B cell (primary cell): Measurements from ENCODE around the gene ST6GALNAC3. TPM values are rescaled to one million over a fixed set of nuclear protein-coding genes. Genes with fewer than 3 reads are reported as not detected.

ENCODE experiments used
- ATAC-seq: fragments of 200-7000 bp; cut with Tn5 transposase; one replicate; pipeline ENCODE4 v1.10.0; 2021; ENCODE audit warnings: low read depth, mild to moderate bottlenecking, moderate number of reproducible peaks, moderate library complexity
- CTCF ChIA-PET: fragments of 350-600 bp; sonication (Branson Sonifier 250); formaldehyde crosslinking; loops from one replicate; lab custom pipeline; 2021; ENCODE audit warnings: antibody characterized with exemption, inconsistent platforms; lab: Charles Lee
- POLR2A ChIA-PET: fragments of 350-600 bp; sonication (Branson Sonifier 250); formaldehyde crosslinking; loops from one replicate; lab custom pipeline; 2021; ENCODE audit warnings: antibody characterized with exemption; lab: Charles Lee
- DNase-seq: peaks from one replicate; pipeline ENCODE4 v3.0.0; 2013
- H2AFZ ChIP-seq: 2 replicates; pipeline ENCODE4 v1.6.1; 2012; ENCODE audit warnings: mild to moderate bottlenecking, low read depth, low read length; ENCODE audit not compliant: insufficient read depth, poor library complexity, severe bottlenecking
- H3K27ac ChIP-seq, 2 donors: 1 replicate in 1 of 2; 2 replicates in 1 of 2; pipeline ENCODE4 v1.5.1; 2012 to 2013; ENCODE audit warnings: low read length in 2 of 2, mild to moderate bottlenecking in 2 of 2, moderate library complexity in 1 of 2
- H3K27me3 ChIP-seq, 4 experiments: fragments of 200-600 bp in 1 of 4; sonication (generic) in 1 of 4; replicated peaks in 1 of 4; 1 replicate in 2 of 4; 2 replicates in 2 of 4; pipeline versions ENCODE4 v1.6.1 to v1.7.0; 2013 to 2016; ENCODE audit warnings: low read length in 3 of 4, mild to moderate bottlenecking in 2 of 4, mixed read lengths in 1 of 4, moderate library complexity in 1 of 4; ENCODE audit not compliant: insufficient read depth in 4 of 4, control insufficient read depth in 3 of 4; ENCODE audit errors: control extremely low read depth in 1 of 4
- H3K36me3 ChIP-seq, 2 experiments: replicated peaks in 1 of 2; 1 replicate in 1 of 2; 2 replicates in 1 of 2; pipeline versions ENCODE4 v1.6.1 to v1.7.1; 2013; ENCODE audit warnings: low read length in 1 of 2; ENCODE audit not compliant: insufficient read depth in 2 of 2, control insufficient read depth in 1 of 2; ENCODE audit errors: control extremely low read depth in 1 of 2, extremely low read depth in 1 of 2
- H3K4me1 ChIP-seq, 2 donors: fragments of 200-600 bp in 1 of 2; sonication (generic) in 1 of 2; 1 replicate in 1 of 2; 2 replicates in 1 of 2; pipeline versions ENCODE4 v1.5.1 to v1.6.1; 2013 to 2017; ENCODE audit warnings: low read length in 2 of 2; ENCODE audit not compliant: control insufficient read depth in 2 of 2, insufficient read depth in 2 of 2
- H3K4me2 ChIP-seq: replicated peaks from 2 replicates; pipeline ENCODE3; 2012; ENCODE audit warnings: mild to moderate bottlenecking, low read depth, low read length; ENCODE audit not compliant: poor library complexity, severe bottlenecking
- H3K4me3 ChIP-seq, 5 experiments: fragments of 200-600 bp in 1 of 5; sonication (generic) in 1 of 5; 1 replicate in 3 of 5; 2 replicates in 2 of 5; pipeline versions ENCODE4 v1.5.1 to v1.7.0; 2011 to 2016; ENCODE audit warnings: low read length in 4 of 5, mild to moderate bottlenecking in 4 of 5, low read depth in 2 of 5, control low read depth in 1 of 5, moderate library complexity in 1 of 5; ENCODE audit not compliant: insufficient read depth in 1 of 5; ENCODE audit errors: control extremely low read depth in 1 of 5, extremely low read depth in 1 of 5
- H3K79me2 ChIP-seq: fragments of 200-600 bp; sonication (generic); one replicate; pipeline ENCODE4 v1.6.0; 2016; ENCODE audit warnings: low read length; ENCODE audit not compliant: control insufficient read depth, insufficient read depth
- H3K9ac ChIP-seq: fragments of 200-600 bp; sonication (generic); 2 replicates; pipeline ENCODE4 v1.6.1; 2017; ENCODE audit warnings: mild to moderate bottlenecking, low read length, moderate library complexity
- H3K9me3 ChIP-seq, 3 donors: one replicate each; pipeline versions ENCODE4 v1.6.1 to v1.7.1; 2013; ENCODE audit warnings: low read length in 2 of 3; ENCODE audit not compliant: control insufficient read depth in 2 of 3, insufficient read depth in 1 of 3; ENCODE audit errors: control extremely low read depth in 1 of 3
- H4K20me1 ChIP-seq: 2 replicates; pipeline ENCODE4 v1.6.0; 2012; ENCODE audit warnings: mild to moderate bottlenecking, low read length; ENCODE audit not compliant: insufficient read depth, control insufficient read depth, poor library complexity, severe bottlenecking
- H3K27ac Mint-ChIP-seq: one replicate; pipeline ENCODE4 v1.8.0; 2021; ENCODE audit warnings: mixed read lengths
- H3K27me3 Mint-ChIP-seq: one replicate; pipeline ENCODE4 v1.8.0; 2021; ENCODE audit warnings: mixed read lengths
- H3K4me1 Mint-ChIP-seq: one replicate; pipeline ENCODE4 v1.8.0; 2021; ENCODE audit warnings: mixed read lengths
- H3K4me3 Mint-ChIP-seq: one replicate; pipeline ENCODE4 v1.8.0; 2021; ENCODE audit warnings: mixed read lengths
- H3K9me3 Mint-ChIP-seq: one replicate; pipeline ENCODE4 v1.8.0; 2022; ENCODE audit warnings: mixed read lengths; ENCODE audit not compliant: insufficient read depth
- EZH2 ChIP-seq: IDR thresholded peaks from 2 replicates; pipeline ENCODE4 v1.6.1; 2012; ENCODE audit warnings: borderline replicate concordance, low read depth, mild to moderate bottlenecking, moderate library complexity, low read length; ENCODE audit not compliant: insufficient read depth, poor library complexity, severe bottlenecking
- WGBS: methylation state at CpG from one replicate; pipeline ENCODE4 v1.1.5; 2013; ENCODE audit warnings: missing lambda C conversion rate; ENCODE audit not compliant: insufficient coverage; 5-methylcytosine and 5-hydroxymethylcytosine counted together
- intact Hi-C: fragments of 100-400 bp; cut with micrococcal nuclease; formaldehyde crosslinking; loops from one replicate; pipeline ENCODE4 v1.10.0; 2022
- polyA plus RNA-seq: library from polyadenylated mRNA; depleted of rRNA; stranded (reverse); fragments of >200 nt; gene quantifications from 2 replicates; pipeline ENCODE4 v1.2.3, GENCODE V29; 2012
- total RNA-seq, 2 donors: library from RNA; stranded (reverse); fragments of 120-200 nt in 1 of 2; gene quantifications; 1 replicate in 1 of 2; 2 replicates in 1 of 2; pipeline versions ENCODE4 v1.2.3 to v1.2.4, GENCODE V29; 2013 to 2022
- TF ChIP-seq, protein P1 (sequence below): fragments of 200-600 bp; IDR thresholded peaks from one replicate; pipeline ENCODE4 v1.8.0; 2022; ENCODE audit warnings: antibody characterized with exemption, mild to moderate bottlenecking

Gene ST6GALNAC3
- total and polyA plus RNA-seq, 2 donors (not counting 1 experiment from before 2014, with no cell fraction given), result 3.0 to 17.3 TPM

DNA sequence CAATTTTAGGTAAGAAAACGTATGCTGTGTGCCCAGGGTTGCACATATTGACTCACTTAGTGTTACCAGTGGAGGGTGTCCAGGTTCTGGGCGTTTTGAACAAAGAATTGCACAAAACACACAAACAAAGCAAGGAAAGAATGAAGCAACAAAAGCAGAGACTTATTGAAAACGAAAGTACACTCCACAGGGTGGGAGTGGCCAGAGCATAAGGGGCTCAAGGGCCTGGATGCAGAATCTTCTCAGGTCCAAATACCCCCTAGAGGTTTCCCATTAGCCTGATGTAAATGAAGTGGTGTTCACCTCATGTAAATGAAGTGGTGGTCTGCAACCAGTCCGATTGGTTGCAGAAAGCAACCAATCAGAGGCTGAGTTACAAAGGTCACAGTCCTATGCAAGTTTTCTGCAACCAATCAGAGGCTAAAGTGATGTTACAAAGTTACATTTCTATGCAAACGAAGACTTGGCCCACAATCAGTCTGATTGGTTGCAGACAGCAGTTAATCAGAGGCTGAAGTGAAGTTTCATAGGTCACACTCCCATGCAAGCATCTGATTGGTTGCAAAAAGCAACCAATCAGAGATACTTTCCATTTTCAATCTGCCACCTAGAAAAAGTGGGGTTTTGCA lies 228.3 kb downstream of the ST6GALNAC3 start:
- no peak overlapping the region for H3K9ac ChIP-seq
- ChIA-PET POLR2A (no interaction called here), CTCF (no interaction called here)
- H3K27me3 ChIP-seq, result no peaks in the 10 kb centered on the region
- H3K9me3 ChIP-seq, result no peaks in the 10 kb centered on the region
- no peaks in the 10 kb centered on the region for H3K4me1 Mint-ChIP-seq
- no peaks in the 10 kb centered on the region for H3K79me2 ChIP-seq
- no peak overlapping the region for H3K27ac Mint-ChIP-seq
- no peaks in the 10 kb centered on the region for H3K9me3 Mint-ChIP-seq
- H2AFZ ChIP-seq, result no peak overlapping the region
- intact Hi-C loops, result no loop called here
- H3K27me3 Mint-ChIP-seq, result no peaks in the 10 kb centered on the region
- DNase-seq, result no peak
- TF ChIP-seq, protein P1, sequence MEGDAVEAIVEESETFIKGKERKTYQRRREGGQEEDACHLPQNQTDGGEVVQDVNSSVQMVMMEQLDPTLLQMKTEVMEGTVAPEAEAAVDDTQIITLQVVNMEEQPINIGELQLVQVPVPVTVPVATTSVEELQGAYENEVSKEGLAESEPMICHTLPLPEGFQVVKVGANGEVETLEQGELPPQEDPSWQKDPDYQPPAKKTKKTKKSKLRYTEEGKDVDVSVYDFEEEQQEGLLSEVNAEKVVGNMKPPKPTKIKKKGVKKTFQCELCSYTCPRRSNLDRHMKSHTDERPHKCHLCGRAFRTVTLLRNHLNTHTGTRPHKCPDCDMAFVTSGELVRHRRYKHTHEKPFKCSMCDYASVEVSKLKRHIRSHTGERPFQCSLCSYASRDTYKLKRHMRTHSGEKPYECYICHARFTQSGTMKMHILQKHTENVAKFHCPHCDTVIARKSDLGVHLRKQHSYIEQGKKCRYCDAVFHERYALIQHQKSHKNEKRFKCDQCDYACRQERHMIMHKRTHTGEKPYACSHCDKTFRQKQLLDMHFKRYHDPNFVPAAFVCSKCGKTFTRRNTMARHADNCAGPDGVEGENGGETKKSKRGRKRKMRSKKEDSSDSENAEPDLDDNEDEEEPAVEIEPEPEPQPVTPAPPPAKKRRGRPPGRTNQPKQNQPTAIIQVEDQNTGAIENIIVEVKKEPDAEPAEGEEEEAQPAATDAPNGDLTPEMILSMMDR, result no peak
- TF ChIP-seq EZH2, result no peak
- no peaks in the 10 kb centered on the region for H3K36me3 ChIP-seq
- no peak overlapping the region for H3K27ac ChIP-seq
- H3K4me1 ChIP-seq, result no peaks in the 10 kb centered on the region
- H3K4me3 Mint-ChIP-seq, result no peak overlapping the region
- H4K20me1 ChIP-seq, result no peaks in the 10 kb centered on the region
- ATAC-seq, result no peak
- no peak overlapping the region for H3K4me2 ChIP-seq
- WGBS, result 67% methylated on average over 1 of the region's 5 CpGs
- no peak overlapping the region for H3K4me3 ChIP-seq

DNA sequence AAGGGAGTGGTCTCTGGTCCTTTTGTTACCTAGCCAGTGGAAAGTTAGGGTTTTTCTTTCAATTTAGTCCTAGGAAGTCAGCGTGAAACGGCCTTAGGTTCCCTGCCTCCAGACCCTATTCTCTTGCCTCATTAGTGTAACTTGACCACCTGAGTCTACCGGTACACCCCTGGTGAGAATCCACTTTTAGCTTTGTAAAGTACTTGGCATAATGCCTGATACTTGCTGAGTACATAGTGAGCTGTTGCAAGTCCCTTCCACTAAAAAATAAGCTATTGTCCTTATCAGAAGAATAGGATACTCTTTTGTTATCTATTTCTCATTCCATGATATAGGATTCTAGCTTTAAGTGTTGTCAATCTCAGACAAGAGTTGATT lies 228.8 kb downstream of the ST6GALNAC3 start:
- ChIA-PET CTCF (no interaction called here), POLR2A (no interaction called here)
- Mint-ChIP-seq H3K27me3 (no peaks in the 10 kb centered on the region), H3K27ac (no peak overlapping the region), H3K4me1 (no peaks in the 10 kb centered on the region), H3K4me3 (no peak overlapping the region), H3K9me3 (no peaks in the 10 kb centered on the region)
- intact Hi-C loops, result no loop called here
- no peak overlapping the region for H2AFZ ChIP-seq
- H3K27me3 ChIP-seq, result no peaks in the 10 kb centered on the region
- no peak for DNase-seq
- no peaks in the 10 kb centered on the region for H3K36me3 ChIP-seq
- H4K20me1 ChIP-seq, result no peaks in the 10 kb centered on the region
- H3K27ac ChIP-seq, result no peak overlapping the region
- no peak for TF ChIP-seq EZH2
- TF ChIP-seq, protein P1, result no peak
- H3K4me1 ChIP-seq, result no peaks in the 10 kb centered on the region
- H3K4me3 ChIP-seq, result no peak overlapping the region
- no peak for ATAC-seq
- no peak overlapping the region for H3K4me2 ChIP-seq
- no peaks in the 10 kb centered on the region for H3K9me3 ChIP-seq
- no peaks in the 10 kb centered on the region for H3K79me2 ChIP-seq
- no peak overlapping the region for H3K9ac ChIP-seq
- WGBS, result 100% methylated on average over 1 of the region's 3 CpGs
